ENCODE measurements around the gene NDUFAF5. TPM values are rescaled to one million over a fixed set of nuclear protein-coding genes. Genes with fewer than 3 reads are reported as not detected.
"Not testable (repeated sequence)": the region's sequence is repeated elsewhere in the genome, so short reads cannot be mapped to it uniquely, and the experiment has no call there.

Gene NDUFAF5, protein sequence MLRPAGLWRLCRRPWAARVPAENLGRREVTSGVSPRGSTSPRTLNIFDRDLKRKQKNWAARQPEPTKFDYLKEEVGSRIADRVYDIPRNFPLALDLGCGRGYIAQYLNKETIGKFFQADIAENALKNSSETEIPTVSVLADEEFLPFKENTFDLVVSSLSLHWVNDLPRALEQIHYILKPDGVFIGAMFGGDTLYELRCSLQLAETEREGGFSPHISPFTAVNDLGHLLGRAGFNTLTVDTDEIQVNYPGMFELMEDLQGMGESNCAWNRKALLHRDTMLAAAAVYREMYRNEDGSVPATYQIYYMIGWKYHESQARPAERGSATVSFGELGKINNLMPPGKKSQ
- 10 to 100 TPM; 28.2 to 49.7 (median 44.2) TPM for total RNA-seq
- polyA plus RNA-seq = 10 to 100 TPM; 32.5 to 44.4 (median 39.7) TPM
- long read RNA-seq, donor 1, full-length matches to known transcripts = 8 of 11 reads
- long read RNA-seq, donor 1, partial matches to known transcripts = 0 of 11 reads
- long read RNA-seq, donor 1, other reads (novel, unspliced or antisense) = 3 of 11 reads
- long read RNA-seq, donor 2, full-length matches to known transcripts = 13 of 23 reads
- long read RNA-seq, donor 2, partial matches to known transcripts = 3 of 23 reads
- long read RNA-seq, donor 2, other reads (novel, unspliced or antisense) = 7 of 23 reads

GRCh38 chr20:13784893-13785715 is at the start of gene NDUFAF5, which contains the start of gene ESF1:
TSS of gene NDUFAF5 (plus strand) at chr20:13785028. CDS start at chr20:13785069, 41 bp downstream.
TSS of gene ESF1 (minus strand) at chr20:13784919. CDS start at chr20:13783140, 1,779 bp downstream.
- ATAC-seq (peak; percentile 96 to 100 (median 100)), DNase-seq (peak; percentile 94 to 97)
- Histone ChIP-seq H3K27ac (peak within 1 kb of the TSS; percentile 98), H3K4me3 (peak within 1 kb of the TSS; percentile 98), H3K9me3 (no peaks in the 10 kb centered on the region), H3K36me3 (ENCODE audit: insufficient read depth in 1 of 2, low read depth in 1 of 2) (peaks cover 12 to 64% of the 10 kb centered on the region in 2 donors), H3K4me1 (peaks cover 36% of the 10 kb centered on the region), H3K27me3 (ENCODE audit: insufficient read depth in 3 of 3, low read length in 2 of 3) (no peaks in the 10 kb centered on the region)
- intact Hi-C loops (cut with DNase I) = loop anchor here in 1 of 2 donors (1.0 kb wide), 1 partner anchor 16 kb away; no protein-coding TSS in a partner anchor
- WGBS, 3 donors = 0 to 1% (median 0%) methylated on average over 44 to 54 of the region's 54 CpGs
- TF ChIP-seq, protein P1, sequence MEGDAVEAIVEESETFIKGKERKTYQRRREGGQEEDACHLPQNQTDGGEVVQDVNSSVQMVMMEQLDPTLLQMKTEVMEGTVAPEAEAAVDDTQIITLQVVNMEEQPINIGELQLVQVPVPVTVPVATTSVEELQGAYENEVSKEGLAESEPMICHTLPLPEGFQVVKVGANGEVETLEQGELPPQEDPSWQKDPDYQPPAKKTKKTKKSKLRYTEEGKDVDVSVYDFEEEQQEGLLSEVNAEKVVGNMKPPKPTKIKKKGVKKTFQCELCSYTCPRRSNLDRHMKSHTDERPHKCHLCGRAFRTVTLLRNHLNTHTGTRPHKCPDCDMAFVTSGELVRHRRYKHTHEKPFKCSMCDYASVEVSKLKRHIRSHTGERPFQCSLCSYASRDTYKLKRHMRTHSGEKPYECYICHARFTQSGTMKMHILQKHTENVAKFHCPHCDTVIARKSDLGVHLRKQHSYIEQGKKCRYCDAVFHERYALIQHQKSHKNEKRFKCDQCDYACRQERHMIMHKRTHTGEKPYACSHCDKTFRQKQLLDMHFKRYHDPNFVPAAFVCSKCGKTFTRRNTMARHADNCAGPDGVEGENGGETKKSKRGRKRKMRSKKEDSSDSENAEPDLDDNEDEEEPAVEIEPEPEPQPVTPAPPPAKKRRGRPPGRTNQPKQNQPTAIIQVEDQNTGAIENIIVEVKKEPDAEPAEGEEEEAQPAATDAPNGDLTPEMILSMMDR (IDR thresholded peaks at IDR 0.05) = peak; percentile 3

DNA sequence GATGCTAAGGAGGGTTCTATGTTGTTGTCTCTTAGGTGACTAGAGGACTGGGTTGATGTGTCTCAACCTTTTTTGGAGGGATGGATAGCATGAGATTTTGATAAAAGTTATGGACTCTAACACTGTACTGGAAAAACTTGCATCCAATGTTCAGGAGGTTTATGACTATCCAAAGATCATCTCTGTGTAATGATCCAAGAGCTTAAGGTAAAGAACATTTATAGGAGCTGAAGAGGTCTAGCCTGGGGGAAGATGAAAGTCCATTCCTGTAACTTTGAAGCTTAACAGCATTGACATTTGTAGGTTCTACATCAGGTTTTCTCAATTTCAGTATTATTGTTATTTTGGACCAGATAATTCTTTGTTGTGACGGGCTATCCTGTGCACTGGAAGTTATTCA is 49.0 kb upstream of the NDUFAF5 start:
- DNase-seq (no peak), ATAC-seq (peak in 1 of 4 donors; percentile 11)
- Histone ChIP-seq H3K4me1 (peaks cover 18% of the 10 kb centered on the region), H3K27ac (peak overlapping the region; percentile 39), H3K9me3 (no peaks in the 10 kb centered on the region), H3K4me3 (no peak overlapping the region), H3K27me3 (ENCODE audit: insufficient read depth in 3 of 3, low read length in 2 of 3) (no peaks in the 10 kb centered on the region), H3K36me3 (ENCODE audit: insufficient read depth in 1 of 2, low read depth in 1 of 2) (peaks cover 0 to 28% of the 10 kb centered on the region in 2 donors)
- intact Hi-C loops (cut with DNase I) = no loop called here
- TF ChIP-seq, protein P1 (IDR thresholded peaks at IDR 0.05) = no peak
- 90 to 95% (median 94%) methylated on average over 1 of the region's 1 CpG for WGBS, 3 donors

DNA sequence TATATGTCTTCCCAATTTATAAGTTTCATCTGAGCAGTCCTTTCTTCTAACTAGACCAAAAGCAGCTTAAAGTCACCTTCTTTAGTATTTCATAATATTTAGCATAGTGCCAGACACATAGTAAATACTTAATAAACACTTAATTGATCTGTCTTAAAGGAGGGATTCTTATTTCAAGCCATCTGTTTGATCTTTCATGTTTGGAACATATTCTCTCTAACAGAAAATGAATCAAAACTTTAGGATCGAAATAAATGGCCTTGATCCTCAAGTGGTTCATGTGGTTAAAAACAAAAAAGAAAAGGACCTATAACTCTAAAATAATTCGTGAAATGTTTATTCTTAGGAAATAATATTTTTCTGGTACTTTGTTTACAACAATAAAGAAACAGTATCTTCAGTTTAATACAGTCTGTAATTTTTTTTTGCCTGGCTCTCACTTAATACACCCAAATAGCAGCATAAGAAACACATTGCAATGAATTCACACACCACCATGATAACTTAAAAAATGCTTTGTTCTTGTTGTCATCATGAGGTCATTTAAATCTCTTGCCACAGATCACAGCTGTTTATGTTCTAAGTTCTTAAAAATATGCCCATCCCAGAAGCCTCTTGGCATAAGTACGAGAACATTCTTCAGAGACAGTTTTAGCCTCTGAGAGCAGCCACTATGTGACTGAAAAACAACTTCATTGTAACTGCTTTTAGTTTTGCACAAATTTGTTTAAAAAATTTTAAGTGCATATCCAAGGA is 48.2 kb upstream of the NDUFAF5 start:
- no peak for DNase-seq
- no peak overlapping the region for H3K4me3 ChIP-seq
- peak; percentile 57 to 95 (median 78) for ATAC-seq
- peaks cover 18% of the 10 kb centered on the region for H3K4me1 ChIP-seq
- TF ChIP-seq, protein P1 (IDR thresholded peaks at IDR 0.05) = no peak
- H3K36me3 ChIP-seq (ENCODE audit: insufficient read depth in 1 of 2, low read depth in 1 of 2) = peaks cover 0 to 21% of the 10 kb centered on the region in 2 donors
- 30 to 43% (median 31%) methylated on average over 3 of the region's 3 CpGs for WGBS, 3 donors
- peak overlapping the region; percentile 39 for H3K27ac ChIP-seq
- intact Hi-C loops (cut with DNase I) = no loop called here
- no peaks in the 10 kb centered on the region for H3K9me3 ChIP-seq
- H3K27me3 ChIP-seq (ENCODE audit: insufficient read depth in 3 of 3, low read length in 2 of 3) = no peaks in the 10 kb centered on the region

DNA sequence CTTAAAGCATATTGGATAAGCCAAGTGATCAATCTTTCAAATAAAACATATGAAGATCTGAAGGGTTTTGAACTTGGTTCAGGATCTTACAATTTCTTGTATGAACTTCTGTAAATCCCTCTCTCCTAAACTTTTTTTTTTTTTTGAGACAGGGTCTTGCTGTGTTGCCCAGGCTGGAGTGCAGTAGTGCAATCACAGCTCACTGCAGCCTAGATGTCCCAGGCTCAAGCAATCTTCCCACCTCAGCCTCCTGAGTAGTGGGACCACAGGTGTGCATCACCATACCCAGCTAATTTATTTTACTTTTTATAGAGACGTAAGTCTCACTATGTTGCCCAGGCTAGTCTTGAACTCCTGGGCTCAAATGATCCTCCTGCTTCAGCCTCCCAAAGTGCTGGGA is 46.6 kb upstream of the NDUFAF5 start:
- H3K27ac ChIP-seq; H3K36me3 ChIP-seq (ENCODE audit: insufficient read depth in 1 of 2, low read depth in 1 of 2); intact Hi-C loops (cut with DNase I); ATAC-seq; H3K9me3 ChIP-seq; DNase-seq; H3K4me3 ChIP-seq; H3K27me3 ChIP-seq (ENCODE audit: insufficient read depth in 3 of 3, low read length in 2 of 3): not testable (repeated sequence)
- 98 to 100% (median 100%) methylated on average over 1 of the region's 1 CpG for WGBS, 3 donors
- peaks cover 18% of the 10 kb centered on the region for H3K4me1 ChIP-seq

Measured in psoas muscle (tissue), 8 donors.